Osteoblast (primary cell): Measurements from ENCODE around the gene ADH7. TPM values are rescaled to one million over a fixed set of nuclear protein-coding genes. Genes with fewer than 3 reads are reported as not detected.
"Not testable (repeated sequence)": the region's sequence is repeated elsewhere in the genome, so short reads cannot be mapped to it uniquely, and the experiment has no call there.

Source experiments
- DNase-seq: peaks from one replicate; pipeline ENCODE4 v3.0.0; 2011; ENCODE audit warnings: low spot score, mixed read lengths; ENCODE audit not compliant: insufficient read length; ENCODE audit errors: missing footprints
- H2AFZ ChIP-seq: 2 replicates; pipeline ENCODE4 v1.6.0; 2011; ENCODE audit warnings: mild to moderate bottlenecking, low read length
- H3K27ac ChIP-seq: 2 replicates; pipeline ENCODE4 v1.5.1; 2011; ENCODE audit warnings: mild to moderate bottlenecking, low read depth, low read length, moderate library complexity
- H3K27me3 ChIP-seq: 2 replicates; pipeline ENCODE4 v1.6.0; 2012; ENCODE audit warnings: mild to moderate bottlenecking, control low read depth, inconsistent platforms, low read length, moderate library complexity; ENCODE audit not compliant: insufficient read depth
- H3K36me3 ChIP-seq: 2 replicates; pipeline ENCODE4 v1.5.1; 2011; ENCODE audit warnings: mild to moderate bottlenecking, low read length, control low read depth, moderate library complexity; ENCODE audit not compliant: insufficient read depth
- H3K4me1 ChIP-seq: 2 replicates; pipeline ENCODE4 v1.5.1; 2011; ENCODE audit warnings: mild to moderate bottlenecking, low read length, control low read depth, moderate library complexity; ENCODE audit not compliant: insufficient read depth
- H3K4me2 ChIP-seq: 2 replicates; pipeline ENCODE4 v1.6.0; 2011; ENCODE audit warnings: mild to moderate bottlenecking, low read length; ENCODE audit not compliant: insufficient read depth
- H3K4me3 ChIP-seq: fragments of 200-600 bp; sonication (generic); 3 replicates; pipeline ENCODE4 v1.5.1; 2012; ENCODE audit warnings: mild to moderate bottlenecking, low read length, inconsistent platforms; ENCODE audit not compliant: insufficient read depth
- H3K79me2 ChIP-seq: 2 replicates; pipeline ENCODE4 v1.6.0; 2012; ENCODE audit warnings: mild to moderate bottlenecking, low read length, control low read depth, inconsistent platforms; ENCODE audit not compliant: insufficient read depth
- H3K9me3 ChIP-seq: 2 replicates; pipeline ENCODE4 v1.5.1; 2011; ENCODE audit warnings: low read depth, low read length, control low read depth
- H4K20me1 ChIP-seq: 2 replicates; pipeline ENCODE4 v1.6.0; 2012; ENCODE audit warnings: mild to moderate bottlenecking, low read length, control low read depth; ENCODE audit not compliant: insufficient read depth
- total RNA-seq: library from RNA; depleted of rRNA; stranded (reverse); fragments of >200 nt; gene quantifications from 2 replicates; pipeline ENCODE4 v1.2.3, GENCODE V29; 2012
- TF ChIP-seq, protein P1 (sequence below): IDR thresholded peaks from 2 replicates; pipeline ENCODE4 v1.5.1; 2011; ENCODE audit warnings: mild to moderate bottlenecking, low read depth, low read length, moderate library complexity; ENCODE audit errors: extremely low read depth

The ADH7 gene
- total RNA-seq, 1 donor, result not detected

DNA sequence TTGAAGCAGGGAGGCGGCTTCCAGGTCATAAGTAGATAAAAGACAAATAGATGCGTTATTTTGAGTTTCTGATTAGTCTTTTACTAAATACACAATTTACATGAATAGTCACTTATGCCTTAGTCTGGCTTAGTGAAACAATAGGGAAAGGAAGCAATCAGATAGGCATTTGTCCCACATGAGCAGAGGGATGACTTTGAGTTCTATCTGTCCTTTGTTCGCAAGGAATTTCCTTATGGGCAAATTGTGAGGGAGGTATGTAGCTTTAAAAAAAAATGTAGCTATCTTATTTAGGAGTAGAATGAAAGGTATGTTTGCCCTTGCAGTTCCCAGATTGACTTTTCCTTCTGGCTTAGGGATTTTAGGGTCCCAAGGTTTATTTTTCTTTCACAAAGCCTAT, 56.3 kb downstream of the ADH7 start:
- no peaks in the 10 kb centered on the region for H3K9me3 ChIP-seq
- no peak overlapping the region for H3K4me2 ChIP-seq
- no peak overlapping the region for H2AFZ ChIP-seq
- no peaks in the 10 kb centered on the region for H4K20me1 ChIP-seq
- H3K4me3 ChIP-seq, result no peak overlapping the region
- no peak for DNase-seq
- H3K36me3 ChIP-seq, result no peaks in the 10 kb centered on the region
- no peaks in the 10 kb centered on the region for H3K79me2 ChIP-seq
- TF ChIP-seq, protein P1, sequence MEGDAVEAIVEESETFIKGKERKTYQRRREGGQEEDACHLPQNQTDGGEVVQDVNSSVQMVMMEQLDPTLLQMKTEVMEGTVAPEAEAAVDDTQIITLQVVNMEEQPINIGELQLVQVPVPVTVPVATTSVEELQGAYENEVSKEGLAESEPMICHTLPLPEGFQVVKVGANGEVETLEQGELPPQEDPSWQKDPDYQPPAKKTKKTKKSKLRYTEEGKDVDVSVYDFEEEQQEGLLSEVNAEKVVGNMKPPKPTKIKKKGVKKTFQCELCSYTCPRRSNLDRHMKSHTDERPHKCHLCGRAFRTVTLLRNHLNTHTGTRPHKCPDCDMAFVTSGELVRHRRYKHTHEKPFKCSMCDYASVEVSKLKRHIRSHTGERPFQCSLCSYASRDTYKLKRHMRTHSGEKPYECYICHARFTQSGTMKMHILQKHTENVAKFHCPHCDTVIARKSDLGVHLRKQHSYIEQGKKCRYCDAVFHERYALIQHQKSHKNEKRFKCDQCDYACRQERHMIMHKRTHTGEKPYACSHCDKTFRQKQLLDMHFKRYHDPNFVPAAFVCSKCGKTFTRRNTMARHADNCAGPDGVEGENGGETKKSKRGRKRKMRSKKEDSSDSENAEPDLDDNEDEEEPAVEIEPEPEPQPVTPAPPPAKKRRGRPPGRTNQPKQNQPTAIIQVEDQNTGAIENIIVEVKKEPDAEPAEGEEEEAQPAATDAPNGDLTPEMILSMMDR, result no peak
- H3K4me1 ChIP-seq, result peaks cover 6% of the 10 kb centered on the region
- H3K27me3 ChIP-seq, result no peaks in the 10 kb centered on the region
- no peak overlapping the region for H3K27ac ChIP-seq

DNA sequence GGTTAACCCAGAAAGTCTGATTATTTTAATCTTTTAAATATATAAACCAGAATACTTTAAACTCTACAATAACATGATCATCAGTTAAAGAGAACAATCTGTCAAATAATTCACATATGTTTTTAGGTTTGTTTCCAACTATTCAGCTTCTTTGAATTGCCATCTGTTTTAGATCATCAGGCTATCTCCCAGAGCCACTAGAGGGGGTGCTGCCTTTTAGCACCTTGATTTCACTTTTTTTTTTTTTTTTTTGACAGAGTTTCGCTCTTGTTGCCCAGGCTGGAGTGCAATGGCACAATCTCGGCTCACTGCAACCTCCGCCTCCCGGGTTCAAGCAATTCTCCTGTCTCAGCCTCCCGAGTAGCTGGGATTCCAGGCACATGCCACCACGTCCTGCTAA, 57.8 kb downstream of the ADH7 start:
- H3K4me1 ChIP-seq, H3K4me2 ChIP-seq, H2AFZ ChIP-seq, H3K9me3 ChIP-seq, H3K79me2 ChIP-seq, DNase-seq, H4K20me1 ChIP-seq, H3K27me3 ChIP-seq, H3K27ac ChIP-seq, H3K4me3 ChIP-seq, H3K36me3 ChIP-seq: not testable (repeated sequence)
- TF ChIP-seq, protein P1, result peak; percentile 55

DNA sequence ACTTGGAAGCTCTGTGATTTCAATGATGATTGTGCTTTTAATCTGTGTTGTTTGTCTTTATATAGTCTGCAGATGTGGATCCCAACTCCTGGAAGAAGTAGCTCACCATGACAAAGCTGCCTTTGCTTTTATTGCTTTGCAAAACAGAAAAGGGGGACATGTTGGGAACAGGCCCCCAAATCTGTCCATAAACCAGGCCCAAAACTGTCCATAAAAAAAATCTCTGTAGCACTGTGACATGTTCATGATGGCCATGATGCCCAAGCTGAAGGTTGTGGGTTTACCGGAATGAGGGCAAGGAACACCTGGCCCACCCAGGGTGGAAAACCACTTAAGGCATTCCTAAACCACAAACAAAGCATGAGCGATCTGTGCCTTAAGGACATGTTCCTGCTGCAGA, 62.7 kb downstream of the ADH7 start:
- not testable (repeated sequence) for H2AFZ ChIP-seq, H3K36me3 ChIP-seq, DNase-seq, H3K79me2 ChIP-seq, H3K27ac ChIP-seq, H3K27me3 ChIP-seq, H3K4me1 ChIP-seq, H3K4me3 ChIP-seq, H3K9me3 ChIP-seq, H3K4me2 ChIP-seq, H4K20me1 ChIP-seq

DNA sequence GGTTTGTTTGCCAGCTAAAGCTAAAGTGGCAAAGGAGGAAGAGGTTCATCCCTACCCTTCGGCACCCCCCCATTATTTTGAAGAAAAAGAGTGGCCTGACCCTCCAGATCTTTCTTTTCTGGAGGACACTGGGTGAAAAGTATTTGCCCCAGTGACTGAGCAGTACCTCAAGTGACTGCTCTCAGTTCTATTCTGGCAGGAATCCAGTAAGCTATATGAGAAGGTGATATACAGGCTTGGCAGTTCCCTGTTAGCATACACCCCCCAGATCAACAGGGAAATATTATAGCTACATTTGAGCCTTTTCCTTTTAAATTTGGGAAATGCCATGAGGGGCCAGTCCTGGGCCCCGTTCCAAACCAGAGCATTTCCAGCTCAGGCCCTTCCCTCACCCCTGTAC, 67.3 kb downstream of the ADH7 start:
- not testable (repeated sequence) for H3K79me2 ChIP-seq, H3K36me3 ChIP-seq, H3K27ac ChIP-seq, H4K20me1 ChIP-seq, H2AFZ ChIP-seq, H3K9me3 ChIP-seq, H3K4me2 ChIP-seq, H3K4me1 ChIP-seq, DNase-seq, H3K27me3 ChIP-seq, H3K4me3 ChIP-seq

DNA sequence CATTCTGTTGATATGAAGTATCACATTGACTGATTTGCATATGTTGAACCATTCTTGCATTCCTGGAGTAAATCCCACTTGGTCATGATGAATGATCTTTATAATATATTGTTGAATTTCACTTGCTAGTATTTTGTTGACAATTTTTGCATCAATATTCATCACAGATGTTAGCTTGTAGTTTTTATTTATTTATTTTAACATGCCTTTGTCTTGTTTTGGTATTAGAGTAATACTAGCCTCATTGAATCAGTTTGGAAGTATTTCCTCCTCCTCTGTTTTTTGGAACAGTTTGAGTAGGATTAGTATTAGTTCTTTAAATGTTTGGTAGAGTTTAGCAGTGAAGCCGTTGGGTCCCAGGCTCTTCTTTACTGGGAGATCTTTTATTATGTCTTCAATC, 68.7 kb downstream of the ADH7 start:
- H3K4me2 ChIP-seq, result no peak overlapping the region
- no peaks in the 10 kb centered on the region for H3K9me3 ChIP-seq
- H3K27ac ChIP-seq, result no peak overlapping the region
- H3K4me3 ChIP-seq, result no peak overlapping the region
- no peaks in the 10 kb centered on the region for H3K27me3 ChIP-seq
- TF ChIP-seq, protein P1, result no peak
- H4K20me1 ChIP-seq, result no peaks in the 10 kb centered on the region
- no peaks in the 10 kb centered on the region for H3K4me1 ChIP-seq
- no peak overlapping the region for H2AFZ ChIP-seq
- H3K79me2 ChIP-seq, result no peaks in the 10 kb centered on the region
- no peaks in the 10 kb centered on the region for H3K36me3 ChIP-seq
- DNase-seq, result no peak
